ENCODE measurements around the gene LRIG1.

Gene LRIG1

DNA sequence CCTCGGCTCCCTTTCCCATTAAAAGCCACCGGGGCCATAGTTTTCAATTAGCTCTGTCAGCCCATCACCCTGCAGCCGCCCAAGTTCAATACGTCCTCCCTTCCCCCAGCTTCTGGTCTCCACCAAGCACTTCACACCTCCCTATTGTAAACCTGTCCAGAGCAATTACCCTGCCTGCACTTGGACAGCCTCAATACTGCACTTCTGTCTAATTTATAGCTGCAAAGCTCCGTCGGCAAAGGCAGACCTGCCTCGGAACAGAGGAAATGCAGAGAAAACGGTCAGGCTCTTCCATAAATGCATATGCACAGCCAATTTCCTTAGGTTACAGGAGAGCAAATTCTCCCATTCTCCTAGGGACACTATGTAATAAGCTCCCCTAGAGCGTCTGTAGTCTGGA is 21.9 kb downstream of the LRIG1 start:
- Histone ChIP-seq H3K9me3 (ENCODE audit: control insufficient read depth, insufficient read depth, low read length) (no peaks in the 10 kb centered on the region), H3K27me3 (ENCODE audit: control insufficient read depth, insufficient read depth, low read length) (no peaks in the 10 kb centered on the region), H3K9ac (ENCODE audit: low read depth, low read length) (no peak overlapping the region), H3K36me3 (ENCODE audit: control insufficient read depth, insufficient read depth, low read length) (no peaks in the 10 kb centered on the region; the same call in 1 of the 2 replicates), H3K4me3 (ENCODE audit: low read depth, low read length) (no peak overlapping the region), H3K27ac (ENCODE audit: low read depth, low read length) (no peak overlapping the region), H3K4me1 (ENCODE audit: control insufficient read depth, insufficient read depth, low read length) (peaks cover 94% of the 10 kb centered on the region)

DNA sequence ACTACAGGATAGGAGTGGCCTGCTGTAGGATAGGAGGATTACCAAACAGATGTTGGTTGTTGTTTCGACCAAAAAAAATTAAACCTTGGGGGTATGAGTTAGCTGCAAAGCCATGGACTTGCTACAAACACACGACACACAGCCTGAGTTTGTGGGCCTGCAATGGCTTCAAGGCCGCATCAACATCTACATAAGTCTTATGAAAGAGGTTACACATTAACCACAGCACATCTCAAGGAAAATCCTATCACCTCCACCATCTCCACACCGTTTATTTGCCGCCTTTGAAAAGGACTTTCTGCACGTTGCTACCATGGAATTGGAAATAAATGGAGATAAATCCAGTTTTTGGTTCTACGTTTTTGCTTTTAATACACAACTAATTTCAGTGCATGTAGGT is 23.0 kb downstream of the LRIG1 start:
- Histone ChIP-seq H3K4me1 (ENCODE audit: control insufficient read depth, insufficient read depth, low read length) (peaks cover 94% of the 10 kb centered on the region), H3K4me3 (ENCODE audit: low read depth, low read length) (no peak overlapping the region), H3K9ac (ENCODE audit: low read depth, low read length) (no peak overlapping the region)

DNA sequence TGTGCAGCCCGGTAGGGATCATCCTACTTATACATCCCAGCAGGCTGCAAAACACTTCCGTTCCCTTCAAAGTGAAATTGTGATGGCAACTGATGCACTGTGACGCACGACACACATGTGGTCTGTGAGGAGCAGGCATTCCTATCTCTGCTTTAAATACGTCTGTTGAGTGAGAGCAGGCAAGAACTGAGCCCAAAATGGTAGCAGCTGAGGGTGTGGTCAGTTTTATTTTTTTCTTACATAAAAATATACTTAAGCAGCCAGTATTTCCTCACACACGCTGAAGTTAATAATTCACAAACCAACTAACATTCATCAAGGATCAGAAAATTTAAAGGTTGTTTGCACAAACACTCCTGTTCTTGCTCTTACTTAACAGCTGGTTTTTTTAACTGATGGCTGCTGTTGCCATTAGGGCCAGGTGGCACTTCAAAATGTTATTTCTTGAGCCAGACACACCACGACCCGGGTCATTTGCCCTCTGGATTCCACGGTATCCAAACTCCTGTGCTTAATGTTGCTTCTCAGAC is 23.9 kb downstream of the LRIG1 start:
- H3K27me3 ChIP-seq (ENCODE audit: control insufficient read depth, insufficient read depth, low read length) = no peaks in the 10 kb centered on the region
- no peak overlapping the region for H3K27ac ChIP-seq (ENCODE audit: low read depth, low read length)
- no peaks in the 10 kb centered on the region; the same call in 1 of the 2 replicates for H3K36me3 ChIP-seq (ENCODE audit: control insufficient read depth, insufficient read depth, low read length)
- H3K4me1 ChIP-seq (ENCODE audit: control insufficient read depth, insufficient read depth, low read length) = peaks cover 85% of the 10 kb centered on the region
- no peak overlapping the region for H3K9ac ChIP-seq (ENCODE audit: low read depth, low read length)
- H3K4me3 ChIP-seq (ENCODE audit: low read depth, low read length) = no peak overlapping the region
- no peaks in the 10 kb centered on the region for H3K9me3 ChIP-seq (ENCODE audit: control insufficient read depth, insufficient read depth, low read length)

More for the DNA sequence above, 23.0 kb downstream of the LRIG1 start:
- Histone ChIP-seq H3K27ac (ENCODE audit: low read depth, low read length) (no peak overlapping the region), H3K9me3 (ENCODE audit: control insufficient read depth, insufficient read depth, low read length) (no peaks in the 10 kb centered on the region), H3K27me3 (ENCODE audit: control insufficient read depth, insufficient read depth, low read length) (no peaks in the 10 kb centered on the region), H3K36me3 (ENCODE audit: control insufficient read depth, insufficient read depth, low read length) (no peaks in the 10 kb centered on the region; the same call in 1 of the 2 replicates)

DNA sequence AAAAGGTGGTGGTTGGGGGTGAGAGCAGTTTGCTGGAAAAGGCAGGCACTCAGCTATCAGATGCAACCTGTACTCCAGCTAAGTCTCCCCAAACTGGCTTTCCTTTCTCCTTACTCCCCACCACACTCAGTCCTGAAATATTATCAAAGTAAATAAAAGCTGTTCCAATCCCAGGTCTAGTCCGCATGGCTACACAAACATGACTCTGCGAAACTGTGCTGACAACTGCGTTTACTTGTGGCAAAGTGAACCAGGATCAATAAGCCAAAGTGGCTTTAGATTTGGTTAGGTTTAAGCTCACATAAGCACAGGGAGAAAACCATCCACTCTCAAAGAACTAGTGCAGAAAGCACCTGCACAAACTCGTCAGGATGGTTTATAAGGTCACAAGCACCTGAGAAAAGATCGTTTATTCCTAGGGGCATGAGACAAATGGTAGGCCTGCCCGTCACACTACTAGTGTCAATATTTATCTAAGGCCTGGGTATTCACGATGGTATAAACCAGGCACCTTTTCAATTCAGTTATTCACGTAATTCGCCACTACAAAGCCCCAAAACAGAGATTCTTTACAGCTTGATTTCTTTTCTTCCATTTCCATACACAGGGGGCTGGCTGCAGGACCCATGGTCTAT is 25.3 kb downstream of the LRIG1 start:
- no peak overlapping the region for H3K9ac ChIP-seq (ENCODE audit: low read depth, low read length)
- peaks cover 84% of the 10 kb centered on the region for H3K4me1 ChIP-seq (ENCODE audit: control insufficient read depth, insufficient read depth, low read length)
- no peaks in the 10 kb centered on the region for H3K27me3 ChIP-seq (ENCODE audit: control insufficient read depth, insufficient read depth, low read length)
- H3K4me3 ChIP-seq (ENCODE audit: low read depth, low read length) = no peak overlapping the region
- no peak overlapping the region for H3K27ac ChIP-seq (ENCODE audit: low read depth, low read length)
- no peaks in the 10 kb centered on the region for H3K9me3 ChIP-seq (ENCODE audit: control insufficient read depth, insufficient read depth, low read length)
- H3K36me3 ChIP-seq (ENCODE audit: control insufficient read depth, insufficient read depth, low read length) = no peaks in the 10 kb centered on the region; the same call in 1 of the 2 replicates

DNA sequence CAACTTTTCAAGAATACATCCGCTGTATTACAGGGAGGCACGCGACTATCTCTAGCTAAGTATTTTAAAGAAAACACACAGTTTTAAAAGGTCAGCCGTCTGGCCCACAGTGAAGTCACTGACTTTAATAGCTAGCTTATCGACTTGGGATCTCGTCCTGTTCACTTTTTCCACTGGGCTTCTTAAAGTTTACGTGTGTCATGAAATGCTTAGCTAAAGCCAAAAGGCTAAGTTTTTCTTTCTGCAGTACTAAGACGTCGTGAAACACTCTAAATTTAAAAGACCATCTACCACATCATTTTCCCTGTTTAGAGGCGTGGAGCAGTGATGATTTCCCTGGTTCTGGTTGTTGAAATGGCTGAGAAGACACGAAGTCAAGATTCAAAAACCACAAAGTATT is 27.1 kb downstream of the LRIG1 start:
- no peaks in the 10 kb centered on the region; the same call in 1 of the 2 replicates for H3K36me3 ChIP-seq (ENCODE audit: control insufficient read depth, insufficient read depth, low read length)
- peaks cover 83% of the 10 kb centered on the region for H3K4me1 ChIP-seq (ENCODE audit: control insufficient read depth, insufficient read depth, low read length)
- no peak overlapping the region for H3K27ac ChIP-seq (ENCODE audit: low read depth, low read length)
- H3K27me3 ChIP-seq (ENCODE audit: control insufficient read depth, insufficient read depth, low read length) = no peaks in the 10 kb centered on the region
- H3K9me3 ChIP-seq (ENCODE audit: control insufficient read depth, insufficient read depth, low read length) = no peaks in the 10 kb centered on the region
- no peak overlapping the region for H3K9ac ChIP-seq (ENCODE audit: low read depth, low read length)
- no peak overlapping the region for H3K4me3 ChIP-seq (ENCODE audit: low read depth, low read length)

DNA sequence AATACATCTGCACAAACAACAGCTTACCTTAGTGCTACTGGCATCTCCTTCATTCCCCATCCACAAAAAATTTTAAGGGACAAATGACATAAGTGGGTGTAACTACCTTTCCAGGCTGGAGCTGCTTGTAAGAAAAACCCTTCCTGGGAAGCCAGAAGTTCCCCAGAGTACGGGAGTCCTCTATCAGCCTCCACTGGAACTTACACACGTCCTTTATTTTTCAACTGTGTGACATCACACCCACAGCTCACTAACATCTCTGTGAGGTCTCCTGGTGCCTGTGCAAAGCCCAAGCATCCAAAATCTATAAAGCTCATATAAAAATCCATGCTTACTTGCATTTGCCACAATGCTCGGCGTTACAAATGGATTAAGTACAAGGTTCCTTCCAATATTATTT is 27.6 kb downstream of the LRIG1 start:
- Histone ChIP-seq H3K27ac (ENCODE audit: low read depth, low read length) (no peak overlapping the region), H3K27me3 (ENCODE audit: control insufficient read depth, insufficient read depth, low read length) (no peaks in the 10 kb centered on the region), H3K36me3 (ENCODE audit: control insufficient read depth, insufficient read depth, low read length) (no peaks in the 10 kb centered on the region; the same call in 1 of the 2 replicates), H3K9ac (ENCODE audit: low read depth, low read length) (no peak overlapping the region), H3K4me3 (ENCODE audit: low read depth, low read length) (no peak overlapping the region), H3K4me1 (ENCODE audit: control insufficient read depth, insufficient read depth, low read length) (peaks cover 83% of the 10 kb centered on the region), H3K9me3 (ENCODE audit: control insufficient read depth, insufficient read depth, low read length) (no peaks in the 10 kb centered on the region)

DNA sequence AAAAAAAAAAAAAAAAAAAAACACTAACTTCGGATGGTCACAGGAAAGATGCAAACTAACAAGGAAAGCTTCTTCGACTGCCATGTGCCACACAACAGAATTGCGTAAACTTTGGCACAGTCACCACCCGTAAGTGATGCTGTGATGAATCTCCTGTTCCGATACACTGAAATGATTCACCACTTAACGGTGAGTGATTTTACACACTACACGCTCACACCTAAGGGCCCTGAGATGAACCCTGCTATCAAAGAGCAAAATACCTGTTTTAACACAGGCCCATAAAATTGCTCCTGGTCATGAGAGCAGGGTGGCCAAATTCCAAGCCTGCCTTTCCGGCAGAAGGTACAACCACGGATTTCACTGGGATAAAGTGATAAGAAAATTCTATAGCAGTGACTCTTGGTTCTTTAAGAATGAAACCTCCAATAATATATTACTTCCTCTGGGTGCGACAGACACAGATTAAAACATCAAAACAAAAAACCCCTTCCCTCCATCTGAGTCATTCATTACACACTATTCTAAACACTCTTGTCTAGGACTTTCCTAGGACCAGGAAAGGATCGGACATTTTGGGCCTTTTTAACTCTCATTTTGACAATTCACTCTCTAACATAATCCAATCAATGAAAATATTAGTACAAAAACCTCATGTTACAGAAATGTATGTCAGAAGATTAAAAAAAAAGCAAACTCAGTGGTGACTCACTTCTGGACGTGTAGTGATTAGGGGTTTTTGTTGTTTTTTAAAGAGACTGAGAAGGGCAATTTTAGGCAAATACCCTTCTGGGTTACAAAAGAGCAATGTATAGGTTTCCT is 28.3 kb downstream of the LRIG1 start:
- no peaks in the 10 kb centered on the region for H3K27me3 ChIP-seq (ENCODE audit: control insufficient read depth, insufficient read depth, low read length)
- H3K27ac ChIP-seq (ENCODE audit: low read depth, low read length) = no peak overlapping the region
- no peaks in the 10 kb centered on the region; the same call in 1 of the 2 replicates for H3K36me3 ChIP-seq (ENCODE audit: control insufficient read depth, insufficient read depth, low read length)
- H3K9ac ChIP-seq (ENCODE audit: low read depth, low read length) = no peak overlapping the region
- no peak overlapping the region for H3K4me3 ChIP-seq (ENCODE audit: low read depth, low read length)
- peaks cover 84% of the 10 kb centered on the region for H3K4me1 ChIP-seq (ENCODE audit: control insufficient read depth, insufficient read depth, low read length)
- H3K9me3 ChIP-seq (ENCODE audit: control insufficient read depth, insufficient read depth, low read length) = no peaks in the 10 kb centered on the region

DNA sequence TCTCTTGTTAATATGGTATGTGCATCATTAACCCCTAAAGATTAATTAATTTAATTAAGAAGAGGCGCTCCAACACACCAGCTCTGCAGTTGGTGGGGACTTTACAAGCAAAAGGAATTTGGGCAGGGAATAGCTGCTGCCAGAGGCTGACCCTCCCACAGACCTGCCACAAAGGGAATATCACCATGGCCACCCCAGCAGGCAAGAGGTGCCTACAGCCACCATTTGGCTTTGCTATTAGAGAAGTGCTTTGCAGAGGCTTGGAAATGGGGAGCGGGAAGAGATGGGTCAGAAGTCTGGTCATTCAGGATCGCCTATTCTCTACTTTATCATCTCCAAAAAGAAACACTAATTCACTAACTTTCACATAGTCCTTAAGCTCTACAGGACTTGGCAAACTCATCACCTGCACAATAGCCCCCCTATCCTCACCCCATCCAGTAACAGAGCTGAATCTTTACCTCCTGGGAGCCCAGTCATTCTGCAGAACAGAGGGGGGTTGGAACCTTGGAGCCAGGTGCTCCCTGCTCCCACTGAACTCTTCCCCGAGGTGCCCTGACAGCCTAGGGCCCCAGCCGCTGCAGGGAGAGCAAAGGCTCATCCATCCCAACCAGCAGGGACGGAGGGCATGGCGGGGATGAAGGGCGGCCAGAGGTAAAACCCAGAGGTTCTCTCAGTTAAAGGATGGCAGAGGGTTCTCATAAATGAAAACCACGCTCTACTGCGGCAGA is 29.7 kb downstream of the LRIG1 start:
- Histone ChIP-seq H3K9ac (ENCODE audit: low read depth, low read length) (no peak overlapping the region), H3K4me1 (ENCODE audit: control insufficient read depth, insufficient read depth, low read length) (peaks cover 74% of the 10 kb centered on the region), H3K36me3 (ENCODE audit: control insufficient read depth, insufficient read depth, low read length) (no peaks in the 10 kb centered on the region), H3K4me3 (ENCODE audit: low read depth, low read length) (no peak overlapping the region), H3K9me3 (ENCODE audit: control insufficient read depth, insufficient read depth, low read length) (no peaks in the 10 kb centered on the region), H3K27me3 (ENCODE audit: control insufficient read depth, insufficient read depth, low read length) (no peaks in the 10 kb centered on the region), H3K27ac (ENCODE audit: low read depth, low read length) (peak overlapping the region; percentile 64)

DNA sequence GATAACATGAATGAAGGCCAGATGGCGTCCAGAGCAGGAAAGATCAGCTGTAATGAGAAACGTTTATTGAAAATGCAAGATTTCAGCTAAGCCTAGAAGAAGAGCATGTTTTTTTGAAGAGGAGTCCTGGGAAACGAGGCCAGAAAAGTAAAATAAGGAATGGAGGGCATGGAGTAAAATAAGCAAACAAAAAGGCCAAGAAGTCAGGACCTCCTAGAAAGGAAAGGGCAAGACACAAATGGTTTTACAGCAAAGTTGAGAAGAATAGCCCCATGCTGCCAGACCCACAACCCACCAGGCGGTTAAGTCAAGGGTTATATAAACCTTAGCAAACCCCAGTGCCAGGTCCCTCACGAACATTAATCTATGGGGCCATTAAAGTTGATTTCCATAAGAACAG is 30.5 kb downstream of the LRIG1 start:
- H3K9me3 ChIP-seq (ENCODE audit: control insufficient read depth, insufficient read depth, low read length) = no peaks in the 10 kb centered on the region
- no peak overlapping the region for H3K4me3 ChIP-seq (ENCODE audit: low read depth, low read length)
- H3K27me3 ChIP-seq (ENCODE audit: control insufficient read depth, insufficient read depth, low read length) = no peaks in the 10 kb centered on the region
- H3K27ac ChIP-seq (ENCODE audit: low read depth, low read length) = peak overlapping the region; percentile 64
- H3K36me3 ChIP-seq (ENCODE audit: control insufficient read depth, insufficient read depth, low read length) = no peaks in the 10 kb centered on the region
- H3K4me1 ChIP-seq (ENCODE audit: control insufficient read depth, insufficient read depth, low read length) = peaks cover 65% of the 10 kb centered on the region
- no peak overlapping the region for H3K9ac ChIP-seq (ENCODE audit: low read depth, low read length)

DNA sequence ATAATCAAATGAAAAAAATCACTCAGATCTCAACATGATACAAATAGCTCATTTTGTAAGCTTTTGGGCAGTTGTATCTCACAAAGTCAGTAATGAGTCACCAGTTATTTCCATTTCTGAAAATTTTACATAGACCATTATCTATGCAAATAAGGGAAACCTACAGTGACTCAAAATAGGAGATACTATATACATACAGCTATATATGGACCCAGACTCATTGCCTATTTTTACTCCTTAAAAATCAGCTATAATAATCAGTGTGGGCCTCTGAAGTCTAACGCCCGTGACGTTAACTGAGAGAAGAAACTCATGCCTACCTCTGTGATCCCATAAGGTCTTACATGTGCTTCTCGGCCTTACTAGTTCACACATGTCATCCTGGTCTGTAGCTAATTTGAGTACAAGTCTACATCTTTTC is 31.6 kb downstream of the LRIG1 start:
- Histone ChIP-seq H3K27me3 (ENCODE audit: control insufficient read depth, insufficient read depth, low read length) (no peaks in the 10 kb centered on the region), H3K4me3 (ENCODE audit: low read depth, low read length) (no peak overlapping the region), H3K36me3 (ENCODE audit: control insufficient read depth, insufficient read depth, low read length) (no peaks in the 10 kb centered on the region), H3K9me3 (ENCODE audit: control insufficient read depth, insufficient read depth, low read length) (no peaks in the 10 kb centered on the region), H3K9ac (ENCODE audit: low read depth, low read length) (no peak overlapping the region), H3K27ac (ENCODE audit: low read depth, low read length) (no peak overlapping the region), H3K4me1 (ENCODE audit: control insufficient read depth, insufficient read depth, low read length) (peaks cover 65% of the 10 kb centered on the region)

All from HUES48 (cell line).